HCT116 (cell line): ENCODE data around the gene ZNG1A. TPM values are rescaled to one million over a fixed set of nuclear protein-coding genes. Genes with fewer than 3 reads are reported as not detected.

Source experiments
- ATAC-seq: fragments of 200-7000 bp; cut with Tn5 transposase; 2 replicates; pipeline ENCODE4 v1.9.1; 2020; ENCODE audit warnings: mild to moderate bottlenecking, moderate library complexity
- BruUV-seq: library from RNA; stranded (reverse); fragments of 400-500 nt; replicated peaks from 2 replicates; lab custom pipeline; 2021; lab: Mats Ljungman, UMichigan
- CTCF ChIA-PET: fragments of 300-600 bp; sonication (Branson Sonifier 250); formaldehyde crosslinking; loops from one replicate; lab custom pipeline; 2021; ENCODE audit warnings: antibody characterized with exemption; lab: Charles Lee
- POLR2A ChIA-PET: fragments of 300-600, 350-600 bp; sonication (Branson Sonifier 250); formaldehyde crosslinking; loops from one replicate; lab custom pipeline; 2021; ENCODE audit warnings: antibody characterized with exemption; lab: Charles Lee
- RAD21 ChIA-PET, 2 experiments: fragments of 300-600 bp; sonication (Branson Sonifier 250); formaldehyde crosslinking; loops; one replicate each; lab custom pipeline; 2023; ENCODE audit warnings: low total read pairs in 2 of 2; ENCODE audit not compliant: uncharacterized antibody in 2 of 2, unreplicated experiment in 2 of 2, low non-redundant PET in 1 of 2; lab: Charles Lee
- DNase-seq: peaks from one replicate; pipeline ENCODE4 v3.0.0-alpha.2; 2010; ENCODE audit warnings: low read depth, low spot score
- H2AFZ ChIP-seq: fragments of 200-600 bp; shearing (Covaris generic), sonication (generic); 2 replicates; pipeline ENCODE4 v1.6.1; 2017; ENCODE audit warnings: low read depth, mixed run types, mixed read lengths, antibody characterized with exemption, low read length; ENCODE audit not compliant: poor library complexity, severe bottlenecking
- H3K27ac ChIP-seq: 2 replicates; pipeline ENCODE4 v1.5.1; 2012; ENCODE audit warnings: low read depth, low read length
- H3K27me3 ChIP-seq: fragments of 200-600 bp; sonication (generic); 2 replicates; pipeline ENCODE4 v1.6.1; 2016; ENCODE audit warnings: mixed run types, low read length, mixed read lengths; ENCODE audit not compliant: insufficient read depth
- H3K36me3 ChIP-seq, 2 experiments: fragments of 200-500 bp in 1 of 2; fragments of 200-600 bp in 1 of 2; sonication (Bioruptor generic) in 1 of 2; sonication (generic) in 1 of 2; 2 replicates each; pipeline versions ENCODE4 v1.5.1 to v1.6.1; 2014 to 2016; ENCODE audit warnings: low read length in 2 of 2, inconsistent platforms in 1 of 2, mixed read lengths in 1 of 2, mixed run types in 1 of 2; ENCODE audit not compliant: insufficient read depth in 2 of 2, control insufficient read depth in 1 of 2
- H3K4me1 ChIP-seq, 2 experiments: fragments of 200-600 bp in 1 of 2; sonication (generic) in 1 of 2; 2 replicates each; pipeline versions ENCODE4 v1.5.1 to v1.6.1; 2012 to 2017; ENCODE audit warnings: low read length in 2 of 2, inconsistent platforms in 1 of 2, mild to moderate bottlenecking in 1 of 2, mixed read lengths in 1 of 2, mixed run types in 1 of 2, moderate library complexity in 1 of 2; ENCODE audit not compliant: insufficient read depth in 2 of 2, control insufficient read depth in 1 of 2
- H3K4me2 ChIP-seq: fragments of 200-600 bp; sonication (generic); 2 replicates; pipeline ENCODE4 v1.6.1; 2017; ENCODE audit warnings: mixed run types, low read length, mixed read lengths
- H3K4me3 ChIP-seq, 2 experiments: fragments of 200-600 bp in 1 of 2; sonication (generic) in 1 of 2; replicated peaks in 1 of 2; 2 replicates each; pipeline ENCODE4 v1.5.1; 2011 to 2016; ENCODE audit warnings: low read length in 2 of 2, control low read depth in 1 of 2, low read depth in 1 of 2, mild to moderate bottlenecking in 1 of 2, mixed read lengths in 1 of 2, mixed run types in 1 of 2
- H3K79me2 ChIP-seq: fragments of 200-600 bp; sonication (generic); 2 replicates; pipeline ENCODE4 v1.6.1; 2017; ENCODE audit warnings: mild to moderate bottlenecking, mixed run types, low read length, moderate library complexity, mixed read lengths; ENCODE audit not compliant: insufficient read depth
- H3K9ac ChIP-seq: fragments of 200-600 bp; sonication (generic); 2 replicates; pipeline ENCODE4 v1.6.1; 2016; ENCODE audit warnings: low read length, mixed read lengths
- H3K9me2 ChIP-seq: fragments of 200-600 bp; sonication (generic), shearing (Covaris generic); 2 replicates; pipeline ENCODE4 v1.6.1; 2017; ENCODE audit warnings: mixed run types, mild to moderate bottlenecking, moderate library complexity; ENCODE audit not compliant: insufficient read depth
- H3K9me3 ChIP-seq, 2 experiments: fragments of 200-500 bp in 1 of 2; fragments of 200-600 bp in 1 of 2; sonication (Bioruptor generic) in 1 of 2; sonication (generic) in 1 of 2; 2 replicates each; pipeline ENCODE4 v1.6.1; 2014 to 2017; ENCODE audit warnings: low read length in 2 of 2, mixed read lengths in 2 of 2, inconsistent platforms in 1 of 2, low read depth in 1 of 2, mild to moderate bottlenecking in 1 of 2, mixed run types in 1 of 2, moderate library complexity in 1 of 2; ENCODE audit not compliant: control insufficient read depth in 1 of 2, insufficient read depth in 1 of 2
- H4K20me1 ChIP-seq: fragments of 200-600 bp; sonication (generic), shearing (Covaris generic); 2 replicates; pipeline ENCODE4 v1.6.1; 2017; ENCODE audit warnings: mixed run types, mild to moderate bottlenecking, moderate library complexity; ENCODE audit not compliant: insufficient read depth
- REST ChIP-seq: IDR thresholded peaks from 2 replicates; pipeline ENCODE4 v1.6.1; 2012; ENCODE audit warnings: low read depth
- intact Hi-C: fragments of 100-400 bp; cut with micrococcal nuclease; formaldehyde crosslinking; loops from 2 replicates; pipeline ENCODE4 v1.10.0; 2022
- total RNA-seq: library from RNA; stranded (reverse); gene quantifications from one replicate; pipeline ENCODE4 v1.2.1, GENCODE V29; 2021; ENCODE audit not compliant: unreplicated experiment
- TF ChIP-seq, protein P1 (sequence below), 3 experiments: fragments of 200-600 bp in 1 of 3; sonication (generic) in 1 of 3; IDR thresholded peaks in 2 of 3; conservative IDR thresholded peaks in 1 of 3; 2 replicates each; pipeline ENCODE4 v1.5.1; 2012 to 2017; ENCODE audit warnings: low read depth in 2 of 3, low read length in 2 of 3, antibody characterized with exemption in 1 of 3, borderline replicate concordance in 1 of 3, control low read depth in 1 of 3, mild to moderate bottlenecking in 1 of 3, mixed read lengths in 1 of 3, mixed run types in 1 of 3, moderate library complexity in 1 of 3; ENCODE audit not compliant: insufficient read depth in 1 of 3

Gene ZNG1A
- total RNA-seq, 1 experiment from 2014 or later, result 48.5 TPM

- no peaks in the 10 kb centered on the region for H3K9me3 ChIP-seq
- H3K9ac ChIP-seq, result no peak overlapping the region
- no peak overlapping the region for H2AFZ ChIP-seq
- no peaks in the 10 kb centered on the region for H3K36me3 ChIP-seq
- CTCF ChIA-PET, result no interaction called here
- no peak overlapping the region for H3K4me2 ChIP-seq
- RAD21 ChIA-PET, result no interaction called here
- H3K27me3 ChIP-seq, result no peaks in the 10 kb centered on the region
- no peak overlapping the region for H3K27ac ChIP-seq
- no peaks in the 10 kb centered on the region for H4K20me1 ChIP-seq
- TF ChIP-seq, protein P1, sequence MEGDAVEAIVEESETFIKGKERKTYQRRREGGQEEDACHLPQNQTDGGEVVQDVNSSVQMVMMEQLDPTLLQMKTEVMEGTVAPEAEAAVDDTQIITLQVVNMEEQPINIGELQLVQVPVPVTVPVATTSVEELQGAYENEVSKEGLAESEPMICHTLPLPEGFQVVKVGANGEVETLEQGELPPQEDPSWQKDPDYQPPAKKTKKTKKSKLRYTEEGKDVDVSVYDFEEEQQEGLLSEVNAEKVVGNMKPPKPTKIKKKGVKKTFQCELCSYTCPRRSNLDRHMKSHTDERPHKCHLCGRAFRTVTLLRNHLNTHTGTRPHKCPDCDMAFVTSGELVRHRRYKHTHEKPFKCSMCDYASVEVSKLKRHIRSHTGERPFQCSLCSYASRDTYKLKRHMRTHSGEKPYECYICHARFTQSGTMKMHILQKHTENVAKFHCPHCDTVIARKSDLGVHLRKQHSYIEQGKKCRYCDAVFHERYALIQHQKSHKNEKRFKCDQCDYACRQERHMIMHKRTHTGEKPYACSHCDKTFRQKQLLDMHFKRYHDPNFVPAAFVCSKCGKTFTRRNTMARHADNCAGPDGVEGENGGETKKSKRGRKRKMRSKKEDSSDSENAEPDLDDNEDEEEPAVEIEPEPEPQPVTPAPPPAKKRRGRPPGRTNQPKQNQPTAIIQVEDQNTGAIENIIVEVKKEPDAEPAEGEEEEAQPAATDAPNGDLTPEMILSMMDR (IDR thresholded peaks at IDR 0.05 in 2 of 3, conservative IDR thresholded peaks at IDR 0.05 in 1 of 3; ENCODE audit: borderline replicate concordance in 1 of 3, insufficient read depth in 1 of 3, low read depth in 2 of 3, low read length in 2 of 3), result no peak
- TF ChIP-seq REST, result no peak
- TF ChIP-seq, all 23 proteins: peak for 0
- no peaks in the 10 kb centered on the region for H3K9me2 ChIP-seq
- BruUV-seq, result no TSS peak
- POLR2A ChIA-PET, result no interaction called here
- no peak overlapping the region for H3K4me3 ChIP-seq
- no peaks in the 10 kb centered on the region for H3K79me2 ChIP-seq
- no peaks in the 10 kb centered on the region for H3K4me1 ChIP-seq
- no peak for ATAC-seq
- intact Hi-C loops, result no loop called here
- DNase-seq, result no peak
Measured at GRCh38 chr9:209143-209758, 30.4 kb upstream of the ZNG1A start.
